IPS DF 19.7 (cell line): ENCODE data around the gene SSC4D.
A peak's percentile ranks its signal among the peaks of the same experiment; 100 is the strongest.
"Not testable (repeated sequence)": the region's sequence is repeated elsewhere in the genome, so short reads cannot be mapped to it uniquely, and the experiment has no call there.

ENCODE experiments used
- DNase-seq: peaks from one replicate; pipeline ENCODE4 v3.0.0-alpha.2; 2013; ENCODE audit warnings: low read depth, low spot score

The SSC4D gene

DNA sequence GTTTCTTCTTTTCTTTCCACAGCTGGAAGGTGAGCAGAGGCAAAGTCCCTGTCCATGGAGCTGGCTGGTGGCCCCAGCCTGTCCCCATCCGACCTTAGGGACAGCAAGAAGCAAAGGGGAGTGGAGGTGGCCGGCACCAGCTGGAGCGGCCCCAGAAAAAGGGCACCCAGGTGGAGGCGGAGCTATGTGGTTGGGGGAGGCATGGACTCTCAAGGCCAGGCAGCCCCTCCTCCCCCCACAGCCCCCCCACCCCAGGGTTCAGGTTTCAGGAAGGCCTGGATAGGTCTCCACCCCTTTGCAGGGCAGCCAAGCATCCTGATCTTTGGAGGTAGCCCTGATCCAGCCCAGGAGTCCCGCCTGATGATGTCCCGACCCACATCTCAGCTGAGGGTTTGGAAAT lies at the start of gene SSC4D:
Gene SSC4D, minus strand, starts transcription at position 161 of the 400 bp plus-strand sequence. CDS start 5,258 bp downstream, outside the sequence.
- DNase-seq, result no peak

DNA sequence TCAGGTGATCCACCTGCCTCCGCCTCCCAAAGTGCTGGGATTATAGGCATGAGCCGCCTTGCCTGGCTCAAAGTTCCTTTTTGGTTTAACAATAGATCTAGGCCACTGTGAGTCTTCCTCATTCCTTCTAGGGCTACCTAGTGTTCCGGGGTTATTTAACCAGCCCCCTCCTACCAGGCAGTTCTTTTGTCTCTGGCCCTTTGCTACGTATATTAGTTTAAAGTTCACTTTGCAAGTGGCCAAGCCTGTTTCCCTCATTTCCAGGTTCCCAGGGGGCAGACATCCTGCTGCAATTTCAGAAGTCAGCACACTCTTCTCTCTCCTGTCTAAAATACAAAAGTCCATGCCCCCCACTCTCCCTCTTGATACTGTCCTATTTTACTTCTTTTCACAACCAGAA lies 49.0 kb upstream of the SSC4D start:
- not testable (repeated sequence) for DNase-seq

GRCh38 chr7:76457017-76457416 lies 47.5 kb upstream of the SSC4D start:
- not testable (repeated sequence) for DNase-seq

- not testable (repeated sequence) for DNase-seq
These were observed 36.1 kb upstream of the SSC4D start for GRCh38 chr7:76445577-76446008.

DNA sequence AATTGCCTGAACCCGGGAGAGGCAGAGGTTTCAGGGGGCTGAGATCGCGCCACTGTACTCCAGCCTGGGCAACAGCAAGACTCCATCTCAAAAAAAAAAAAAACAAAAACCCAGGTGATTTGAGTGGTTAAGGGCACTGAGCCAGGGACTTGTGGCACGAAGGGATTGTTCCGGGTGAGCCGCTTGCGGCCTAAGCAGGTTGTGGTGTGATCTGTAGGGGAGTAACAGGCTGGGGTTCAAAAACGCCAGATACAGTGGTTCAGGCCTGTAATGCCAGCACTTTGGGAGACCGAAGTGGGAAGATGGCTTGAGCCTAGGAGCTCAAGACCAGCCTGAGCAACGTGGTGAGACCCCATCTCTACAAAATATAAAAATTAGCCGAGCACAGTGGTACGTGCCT lies 34.3 kb upstream of the SSC4D start:
- DNase-seq, result not testable (repeated sequence)

DNA sequence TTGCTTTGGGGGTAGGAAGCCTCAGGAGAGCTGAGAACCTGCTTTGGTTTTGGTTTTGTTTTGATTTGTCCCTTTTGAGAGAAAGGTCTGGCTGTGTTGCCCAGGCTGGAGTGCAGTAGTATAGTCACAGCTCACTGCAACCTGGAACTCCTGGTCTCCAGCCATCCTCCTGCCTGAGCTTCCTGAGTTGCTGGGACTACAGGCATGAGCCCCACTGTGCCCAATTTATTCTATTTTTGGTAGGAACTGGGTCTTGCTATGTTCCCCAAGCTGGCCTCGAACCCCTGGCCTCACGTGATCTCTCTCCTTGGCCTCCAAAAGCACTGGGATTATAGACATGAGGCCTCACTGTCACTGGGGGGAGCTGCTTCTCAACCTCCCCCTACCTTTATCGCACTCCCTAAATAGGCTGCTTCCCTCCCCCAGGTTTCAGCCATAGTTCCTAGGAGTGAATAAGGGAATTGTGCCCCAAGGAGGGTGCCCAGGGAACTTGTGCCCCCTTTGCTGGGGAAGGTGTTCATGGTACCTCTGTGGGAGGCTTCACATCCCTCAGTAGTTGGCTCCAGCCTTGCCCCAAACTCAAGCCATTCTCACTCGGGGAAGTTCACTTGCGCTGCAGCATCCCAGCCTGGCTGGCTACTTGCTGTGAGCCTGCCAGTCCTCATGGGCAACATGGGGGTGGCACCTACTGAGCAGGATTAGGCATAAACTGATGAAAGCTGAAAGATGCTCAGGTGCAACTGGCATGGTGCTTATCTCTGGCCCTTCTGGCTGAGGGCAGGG lies 33.4 kb upstream of the SSC4D start:
- not testable (repeated sequence) for DNase-seq

GRCh38 chr7:76441792-76442191 lies 32.3 kb upstream of the SSC4D start:
- DNase-seq, result not testable (repeated sequence)

DNA sequence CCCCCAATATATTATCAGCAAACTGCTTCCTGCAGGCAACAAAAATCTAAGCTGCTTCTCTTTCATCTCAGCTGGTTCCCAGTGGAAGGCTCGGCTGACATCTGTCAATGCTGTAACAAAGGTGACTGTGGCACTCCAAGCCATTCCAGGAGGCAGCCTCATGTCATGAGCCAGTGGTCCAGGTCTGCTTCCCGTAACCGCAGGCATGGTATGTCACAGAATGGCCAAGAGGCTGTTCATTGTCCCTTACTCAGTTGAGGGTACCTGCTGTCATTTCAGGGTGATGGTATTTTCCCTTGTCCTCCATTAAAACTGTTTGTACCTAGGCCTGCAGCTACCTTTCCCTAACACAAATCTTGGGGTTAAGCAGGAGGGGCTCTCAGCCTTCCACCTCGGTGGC lies 30.9 kb upstream of the SSC4D start:
- not testable (repeated sequence) for DNase-seq

GRCh38 chr7:76439120-76439888 lies 29.8 kb upstream of the SSC4D start:
- not testable (repeated sequence) for DNase-seq

- DNase-seq, result peak; percentile 59
These were observed 28.4 kb upstream of the SSC4D start for GRCh38 chr7:76437873-76438272.

DNA sequence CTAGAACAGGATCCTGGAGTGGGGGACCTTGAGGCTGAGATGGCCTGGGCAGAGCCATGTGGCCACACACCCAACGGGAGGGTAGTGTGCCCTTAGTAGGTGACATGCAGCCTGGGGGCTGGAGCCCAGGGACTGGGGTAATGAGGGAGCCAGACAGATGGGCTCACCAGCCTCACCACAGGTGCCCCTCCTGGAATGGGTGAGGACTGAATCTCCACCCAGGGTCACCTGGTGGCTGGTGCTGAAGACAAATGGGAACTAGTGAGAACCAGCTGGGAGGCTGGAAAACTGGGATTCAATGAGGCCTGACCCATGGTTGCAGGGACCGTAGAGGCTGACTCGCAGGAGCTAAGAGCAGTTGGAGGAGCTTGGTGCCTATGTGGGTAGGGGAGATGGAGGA lies 21.3 kb upstream of the SSC4D start:
- DNase-seq, result no peak

GRCh38 chr7:76430211-76430610 lies 20.7 kb upstream of the SSC4D start:
- no peak for DNase-seq

GRCh38 chr7:76428868-76429805 lies 19.6 kb upstream of the SSC4D start:
- DNase-seq, result no peak

DNA sequence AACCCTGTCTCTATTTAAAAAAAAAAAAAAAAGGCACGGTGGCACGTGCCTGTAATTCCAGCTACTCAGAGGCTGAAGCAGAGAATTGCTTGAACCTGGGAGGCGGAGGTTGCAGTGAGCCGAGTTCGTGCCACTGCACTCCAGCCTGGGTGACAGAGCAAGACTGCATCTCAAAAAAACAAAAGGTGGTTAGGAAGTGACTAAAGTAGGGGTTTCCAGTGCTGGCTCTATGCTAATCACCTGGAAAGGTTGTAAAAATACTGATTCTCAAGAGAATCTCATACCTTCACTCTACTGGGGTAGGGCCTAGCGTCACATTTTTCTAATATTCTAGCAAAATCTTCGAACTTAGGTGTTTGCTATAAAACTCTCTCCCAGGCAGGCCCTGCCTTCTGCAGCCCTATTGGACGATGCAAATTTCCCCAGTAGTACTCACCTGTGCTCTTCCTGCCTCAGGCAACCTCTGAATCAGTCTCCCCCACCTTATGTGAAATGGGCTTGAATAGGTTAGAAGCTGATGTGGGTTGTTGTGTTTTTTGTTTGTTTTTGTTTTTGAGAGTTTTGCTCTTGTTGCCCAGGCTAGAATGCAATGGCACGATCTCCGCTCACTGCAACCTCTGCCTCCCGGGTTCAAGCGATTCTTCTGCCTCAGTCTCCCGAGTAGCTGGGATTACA lies 18.8 kb upstream of the SSC4D start:
- DNase-seq, result no peak

DNA sequence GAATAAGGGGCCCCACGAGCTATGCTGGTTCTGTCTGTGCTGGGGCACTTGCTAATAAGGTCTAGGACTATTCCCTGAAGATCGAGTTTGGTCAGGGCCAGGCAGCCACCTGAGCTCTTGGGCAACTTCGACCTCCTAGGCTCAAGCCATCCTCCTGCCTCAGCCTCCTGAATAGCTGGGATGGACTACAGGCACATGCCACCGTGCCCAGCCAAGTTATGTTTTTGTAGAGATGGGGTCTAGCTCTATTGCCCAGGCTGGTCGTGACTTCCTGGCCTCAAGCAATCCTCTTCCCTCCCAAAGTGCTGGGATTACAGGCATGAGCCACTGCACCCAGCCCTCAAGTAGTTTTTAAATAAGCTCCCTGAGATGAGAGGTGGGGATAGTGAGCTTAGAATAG lies 18.1 kb upstream of the SSC4D start:
- DNase-seq, result no peak

GRCh38 chr7:76426246-76426645 lies 16.7 kb upstream of the SSC4D start:
- no peak for DNase-seq

DNA sequence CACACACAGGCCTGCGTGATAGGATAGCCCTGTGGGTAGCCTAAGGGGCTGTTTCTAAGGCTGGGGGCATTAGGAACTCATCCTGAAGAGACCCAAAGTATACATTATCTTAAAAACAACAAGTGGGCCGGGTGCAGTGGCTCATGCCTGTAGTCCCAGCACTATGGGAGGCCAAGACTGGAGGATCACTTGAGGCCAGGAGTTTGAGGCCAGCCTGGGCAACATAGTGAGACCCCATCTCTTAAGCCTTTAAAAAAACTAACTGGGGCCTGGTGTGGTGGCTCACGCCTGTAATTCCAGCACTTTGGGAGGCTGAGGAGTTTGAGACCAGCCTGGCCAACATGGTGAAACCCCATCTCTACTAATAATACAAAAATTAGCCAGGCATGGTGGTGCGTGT lies 16.1 kb upstream of the SSC4D start:
- DNase-seq, result not testable (repeated sequence)

- DNase-seq, result no peak
These were observed 15.7 kb upstream of the SSC4D start for GRCh38 chr7:76425156-76425555.

DNA sequence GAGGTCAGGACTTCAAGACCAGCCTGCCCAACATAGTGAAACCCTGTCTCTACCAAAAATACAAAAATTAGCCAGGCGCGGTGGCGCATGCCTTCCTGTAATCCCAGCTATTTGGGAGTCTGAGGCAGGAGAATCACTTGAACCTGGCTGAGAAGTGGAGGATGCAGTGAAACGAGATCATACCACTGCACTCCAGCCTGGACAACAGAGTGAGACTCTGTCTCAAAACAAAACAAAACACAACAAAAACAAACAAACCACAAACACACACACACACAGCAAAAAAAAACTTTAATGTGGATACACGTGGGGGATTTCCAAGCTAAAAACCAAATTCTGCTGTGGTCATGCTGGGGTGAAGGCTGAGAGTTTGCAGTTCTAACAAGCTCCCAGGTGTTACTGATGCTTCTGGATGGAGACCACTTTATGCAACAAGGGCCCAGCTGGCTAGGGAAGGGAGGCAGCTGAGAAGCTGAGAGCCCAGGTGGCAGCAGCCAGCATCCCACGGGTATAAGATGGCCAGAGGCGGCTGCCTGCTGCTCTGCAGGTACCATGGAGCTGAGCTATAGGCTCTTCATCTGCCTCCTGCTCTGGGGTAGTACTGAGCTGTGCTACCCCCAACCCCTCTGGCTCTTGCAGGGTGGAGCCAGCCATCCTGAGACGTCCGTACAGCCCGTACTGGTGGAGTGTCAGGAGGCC lies 15.1 kb upstream of the SSC4D start, which contains the start of gene ZP3:
Gene ZP3, plus strand, starts transcription at position 538 of the 699 bp plus-strand sequence. Its CDS starts 15 bp downstream, at position 553.
- no peak for DNase-seq

- no peak for DNase-seq
These were observed 14.3 kb upstream of the SSC4D start for GRCh38 chr7:76423666-76424412.
